K562 (cell line): ENCODE results near the gene ICA1. TPM values are rescaled to one million over a fixed set of nuclear protein-coding genes. Genes with fewer than 3 reads are reported as not detected.
A peak's percentile ranks its signal among the peaks of the same experiment; 100 is the strongest.

ENCODE experiments used
- CAMTA2 ChIP-seq: fragments of 250-450 bp; sonication (Bioruptor Pico); conservative IDR thresholded peaks from 2 replicates; pipeline ENCODE4 v1.5.1; 2022
- COPS2 ChIP-seq: fragments of 450-650 bp; conservative IDR thresholded peaks from 2 replicates; pipeline ENCODE4 v1.6.1; 2016; ENCODE audit warnings: mild to moderate bottlenecking, moderate library complexity
- ELF1 ChIP-seq: fragments of 200-800 bp; sonication (Bioruptor generic); IDR thresholded peaks from 2 replicates; pipeline ENCODE4 v1.6.1; 2016; ENCODE audit warnings: missing genetic modification characterization, missing compliant biosample characterization
- ESRRB ChIP-seq: fragments of 250-450 bp; sonication (Bioruptor Pico); IDR thresholded peaks from 2 replicates; pipeline ENCODE4 v1.5.0; 2020; ENCODE audit warnings: mild to moderate bottlenecking, moderate library complexity, borderline replicate concordance
- HMBOX1 ChIP-seq: sonication (generic); IDR thresholded peaks from 2 replicates; pipeline ENCODE4 v1.6.1; 2016
- KAT8 ChIP-seq: fragments of 450-650 bp; IDR thresholded peaks from 2 replicates; pipeline ENCODE4 v1.6.1; 2016; ENCODE audit warnings: low read depth, mild to moderate bottlenecking
- MGA ChIP-seq: fragments of 450-650 bp; IDR thresholded peaks from 2 replicates; pipeline ENCODE4 v1.6.1; 2016; ENCODE audit warnings: mild to moderate bottlenecking, moderate library complexity
- NFXL1 ChIP-seq: fragments of 450-650 bp; formaldehyde crosslinking; IDR thresholded peaks from 2 replicates; pipeline ENCODE4 v1.4.0; 2021; ENCODE audit warnings: mild to moderate bottlenecking
- NR1H2 ChIP-seq: sonication (generic); formaldehyde crosslinking; IDR thresholded peaks from 2 replicates; pipeline ENCODE4 v1.4.0; 2020; ENCODE audit warnings: mild to moderate bottlenecking, missing genetic modification reagents
- RFX7 ChIP-seq: fragments of 250-450 bp; sonication (Bioruptor Pico); IDR thresholded peaks from 2 replicates; pipeline ENCODE4 v1.5.1; 2021; ENCODE audit warnings: mild to moderate bottlenecking
- SAFB2 ChIP-seq: fragments of 200-400 bp; formaldehyde crosslinking; IDR thresholded peaks from 2 replicates; pipeline ENCODE4 v1.6.1; 2018; ENCODE audit warnings: borderline replicate concordance, low read length, low read depth, moderate library complexity; ENCODE audit not compliant: severe bottlenecking
- ZBED1 ChIP-seq: IDR thresholded peaks from 2 replicates; pipeline ENCODE4 v1.6.1; 2014
- polyA plus RNA-seq, 8 experiments: library from polyadenylated mRNA; depleted of rRNA in 4 of 8; stranded (reverse) in 5 of 8; unstranded in 3 of 8; fragments of >200 nt; fragmentation: Nextera tagmentation in 2 of 8; fragmentation: Illumina TruSeq in 1 of 8; extraction: Ambion mirVana in 2 of 8; extraction: Trizol in 1 of 8; gene quantifications; 2 replicates each; pipeline versions ENCODE4 v1.2.1 to v1.2.3, GENCODE V29; 2011 to 2014; ENCODE audit warnings: inconsistent platforms in 1 of 8, missing spikeins in 1 of 8
- total RNA-seq, 7 experiments: library from RNA; depleted of rRNA in 6 of 7; stranded (reverse); fragments of >200 nt in 6 of 7; fragmentation: Illumina TruSeq in 2 of 7; extraction: Trizol in 2 of 7; gene quantifications; 2 replicates each; pipeline versions ENCODE4 v1.2.1 to v1.2.3, GENCODE V29; 2011 to 2021; ENCODE audit warnings: low replicate concordance in 1 of 7
- TF ChIP-seq, protein P1 (sequence below): fragments of 250-450 bp; sonication (Bioruptor Pico); IDR thresholded peaks from 2 replicates; pipeline ENCODE4 v1.5.0; 2020; ENCODE audit warnings: mild to moderate bottlenecking, borderline replicate concordance

ICA1 gene
- total and polyA plus RNA-seq, 9 of the 15 experiments (the other 6 are each of a cell fraction or from before 2014, with no cell fraction given): 7.1 to 22.3 (median 16.4) TPM

GRCh38 chr7:8296362-8296659, 34.3 kb upstream of the ICA1 start (continued):
- TF ChIP-seq MGA (no peak), COPS2 (no peak), CAMTA2 (CRISPR knock-in tag) (no peak), ELF1 (tag) (no peak), NR1H2 (CRISPR knock-in tag) (no peak), NFXL1 (CRISPR knock-in tag) (no peak), ESRRB (CRISPR knock-in tag) (no peak), ZBED1 (no peak), RFX7 (CRISPR knock-in tag) (no peak), KAT8 (peak; percentile 70; the same call in 1 of the 2 replicates), SAFB2 (no peak), HMBOX1 (no peak)
- TF ChIP-seq, protein P1, sequence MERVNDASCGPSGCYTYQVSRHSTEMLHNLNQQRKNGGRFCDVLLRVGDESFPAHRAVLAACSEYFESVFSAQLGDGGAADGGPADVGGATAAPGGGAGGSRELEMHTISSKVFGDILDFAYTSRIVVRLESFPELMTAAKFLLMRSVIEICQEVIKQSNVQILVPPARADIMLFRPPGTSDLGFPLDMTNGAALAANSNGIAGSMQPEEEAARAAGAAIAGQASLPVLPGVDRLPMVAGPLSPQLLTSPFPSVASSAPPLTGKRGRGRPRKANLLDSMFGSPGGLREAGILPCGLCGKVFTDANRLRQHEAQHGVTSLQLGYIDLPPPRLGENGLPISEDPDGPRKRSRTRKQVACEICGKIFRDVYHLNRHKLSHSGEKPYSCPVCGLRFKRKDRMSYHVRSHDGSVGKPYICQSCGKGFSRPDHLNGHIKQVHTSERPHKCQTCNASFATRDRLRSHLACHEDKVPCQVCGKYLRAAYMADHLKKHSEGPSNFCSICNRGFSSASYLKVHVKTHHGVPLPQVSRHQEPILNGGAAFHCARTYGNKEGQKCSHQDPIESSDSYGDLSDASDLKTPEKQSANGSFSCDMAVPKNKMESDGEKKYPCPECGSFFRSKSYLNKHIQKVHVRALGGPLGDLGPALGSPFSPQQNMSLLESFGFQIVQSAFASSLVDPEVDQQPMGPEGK (CRISPR knock-in tag): no peak
